A549 (cell line): ENCODE measurements around the gene ASPHD2. TPM values are rescaled to one million over a fixed set of nuclear protein-coding genes. Genes with fewer than 3 reads are reported as not detected.

Source experiments
- ATAC-seq, 2 experiments: fragments of 200-7000 bp in 1 of 2; fragments of >200 bp in 1 of 2; cut with Nextera tagmentation in 1 of 2; cut with Tn5 transposase in 1 of 2; 3 replicates each; pipeline versions ENCODE4 v1.8.0 to v1.9.1; 2018 to 2020; ENCODE audit warnings: mild to moderate bottlenecking in 1 of 2, moderate library complexity in 1 of 2
- CTCF ChIA-PET: fragments of 300-600 bp; sonication (Branson Sonifier 250); formaldehyde crosslinking; extraction: SDS; loops from one replicate; lab custom pipeline; 2021; ENCODE audit warnings: antibody characterized with exemption, inconsistent platforms; lab: Yijun Ruan, JAX
- POLR2A ChIA-PET: fragments of 350-600 bp; formaldehyde crosslinking; extraction: SDS; loops from one replicate; lab custom pipeline; 2021; ENCODE audit warnings: antibody characterized with exemption, inconsistent platforms; lab: Yijun Ruan, JAX
- DNase-seq, 2 experiments: peaks; one replicate each; pipeline versions ENCODE4 v3.0.0 to v3.0.0-alpha.2; 2011 to 2016; ENCODE audit warnings: low read depth in 1 of 2, low spot score in 1 of 2
- FAIRE-seq: peaks from 2 replicates; lab custom pipeline; 2011; peaks lifted over from hg19 to GRCh38; lab: Jason Lieb, UNC
- H3K27ac ChIP-seq, 2 experiments: fragments of >200 bp; sonication (Bioruptor Twin); formaldehyde crosslinking; 3 replicates each; pipeline ENCODE4 v1.5.1; 2016 to 2017
- H3K4me1 ChIP-seq: fragments of >200 bp; sonication (Bioruptor Twin); formaldehyde crosslinking; 3 replicates; pipeline ENCODE4 v1.6.1; 2016
- H3K4me2 ChIP-seq: fragments of >200 bp; sonication (Bioruptor Twin); formaldehyde crosslinking; 3 replicates; pipeline ENCODE4 v1.6.1; 2016
- H3K4me3 ChIP-seq: fragments of >200 bp; sonication (Bioruptor Twin); formaldehyde crosslinking; 3 replicates; pipeline ENCODE4 v1.5.1; 2016
- H3K9me3 ChIP-seq: fragments of >200 bp; sonication (Bioruptor Twin); formaldehyde crosslinking; 3 replicates; pipeline ENCODE4 v1.6.1; 2016
- BHLHE40 ChIP-seq: IDR thresholded peaks from 2 replicates; pipeline ENCODE4 v1.6.1; 2012; ENCODE audit warnings: low read depth, low read length, inconsistent platforms
- CHD2 ChIP-seq: fragments of 150-350 bp; IDR thresholded peaks from 2 replicates; pipeline ENCODE4 v1.6.1; 2014; ENCODE audit warnings: low read length; ENCODE audit not compliant: partially characterized antibody
- EHF ChIP-seq: fragments of 250-450 bp; sonication (Bioruptor Pico); IDR thresholded peaks from 2 replicates; pipeline ENCODE4 v1.5.0; 2020; ENCODE audit warnings: mild to moderate bottlenecking
- EP300 ChIP-seq, 2 experiments: fragments of >200 bp; sonication (Bioruptor Twin); formaldehyde crosslinking; IDR thresholded peaks; 2 replicates in 1 of 2; 3 replicates in 1 of 2; pipeline ENCODE4 v1.6.1; 2016 to 2017
- FOSL2 ChIP-seq, 2 experiments: fragments of 450-650 bp in 1 of 2; fragments of >200 bp in 1 of 2; sonication (Bioruptor Twin) in 1 of 2; formaldehyde crosslinking; IDR thresholded peaks; 2 replicates each; pipeline versions ENCODE4 v1.5.0 to v1.6.1; 2016 to 2020; ENCODE audit warnings: mild to moderate bottlenecking in 1 of 2, moderate library complexity in 1 of 2
- HES2 ChIP-seq: fragments of >200 bp; sonication (Bioruptor Twin); formaldehyde crosslinking; IDR thresholded peaks from 2 replicates; pipeline ENCODE4 v1.6.1; 2016
- HEYL ChIP-seq: fragments of 250-450 bp; sonication (Bioruptor Pico); IDR thresholded peaks from 2 replicates; pipeline ENCODE4 v1.8.0; 2021; ENCODE audit warnings: mild to moderate bottlenecking, moderate library complexity
- JUNB ChIP-seq: fragments of >200 bp; sonication (Bioruptor Twin); formaldehyde crosslinking; IDR thresholded peaks from 2 replicates; pipeline ENCODE4 v1.6.1; 2016
- KDM5A ChIP-seq: fragments of 200-600 bp; sonication (generic); IDR thresholded peaks from 2 replicates; pipeline ENCODE4 v1.6.1; 2016; ENCODE audit warnings: antibody characterized with exemption, mild to moderate bottlenecking
- MAFK ChIP-seq: fragments of 450-650 bp; IDR thresholded peaks from 2 replicates; pipeline ENCODE4 v1.6.1; 2014; ENCODE audit not compliant: partially characterized antibody
- PHF8 ChIP-seq: fragments of 200-600 bp; sonication (generic); IDR thresholded peaks from 2 replicates; pipeline ENCODE4 v1.6.1; 2016; ENCODE audit warnings: low read depth, mild to moderate bottlenecking, antibody characterized with exemption, moderate library complexity, borderline replicate concordance
- REST ChIP-seq: fragments of 200-600 bp; sonication (generic); IDR thresholded peaks from 2 replicates; pipeline ENCODE4 v1.6.1; 2016; ENCODE audit warnings: antibody characterized with exemption, mild to moderate bottlenecking, moderate library complexity
- TP53 ChIP-seq: fragments of 250-450 bp; sonication (Bioruptor Pico); IDR thresholded peaks from 2 replicates; pipeline ENCODE4 v1.5.0; 2021; ENCODE audit warnings: mild to moderate bottlenecking, moderate library complexity
- ZC3H11A ChIP-seq: fragments of 450-650 bp; IDR thresholded peaks from 2 replicates; pipeline ENCODE4 v1.6.1; 2014; ENCODE audit warnings: antibody characterized with exemption, mild to moderate bottlenecking
- ZFP36 ChIP-seq: fragments of 450-650 bp; IDR thresholded peaks from 2 replicates; pipeline ENCODE4 v1.6.1; 2014; ENCODE audit warnings: borderline replicate concordance; ENCODE audit not compliant: partially characterized antibody
- WGBS: methylation state at CpG from one replicate; pipeline ENCODE4 v1.1.6; 2017; ENCODE audit errors: missing lambda C conversion rate; 5-methylcytosine and 5-hydroxymethylcytosine counted together
- polyA plus RNA-seq, 4 experiments: library from polyadenylated mRNA; depleted of rRNA in 3 of 4; stranded (reverse); fragments of >200 nt; fragmentation: RNase III in 1 of 4; extraction: RNeasy Plus Mini Kit Qiagen cat#74134 plus additional on column Dnase treatment in 1 of 4; gene quantifications; 2 replicates in 3 of 4; 3 replicates in 1 of 4; pipeline ENCODE4 v1.2.3, GENCODE V29; 2011 to 2017
- TF ChIP-seq, protein P1 (sequence below): fragments of >200 bp; sonication (Bioruptor Twin); formaldehyde crosslinking; IDR thresholded peaks from 3 replicates; pipeline ENCODE4 v1.6.1; 2016
- TF ChIP-seq, protein P2 (sequence below): IDR thresholded peaks from 2 replicates; pipeline ENCODE4 v1.6.1; 2012

ASPHD2 gene
- polyA plus RNA-seq, 2 of the 4 experiments (the other 2 are of a cell fraction) = 0.84 to 1.3 TPM

GRCh38 chr22:26470807-26471206, 41.7 kb downstream of the ASPHD2 start:
- no peaks in the 10 kb centered on the region for H3K9me3 ChIP-seq
- H3K4me2 ChIP-seq = peak overlapping the region; percentile 45; the same call in 2 of the 3 replicates
- TF ChIP-seq TP53 (CRISPR knock-in tag) = no peak
- peak; percentile 70 for TF ChIP-seq MAFK
- FAIRE-seq (no peak), ATAC-seq (no peak), DNase-seq (no peak)
- peaks cover 18% of the 10 kb centered on the region for H3K4me1 ChIP-seq
- H3K4me3 ChIP-seq = no peak overlapping the region
- 96% methylated on average over 2 of the region's 2 CpGs for WGBS
- ChIA-PET POLR2A (interaction anchor here (1.2 to 1.9 kb wide), 2 partner anchors 11 to 13 kb away, joined by 4 to 8 read pairs; partner anchors contain the start of genes HPS4 and SRRD), CTCF (interaction anchor here (1.0 to 2.2 kb wide), 3 partner anchors 10 to 73 kb away, joined by 3 to 20 read pairs (median 4); no protein-coding TSS in a partner anchor)
- peak overlapping the region; percentile 70 to 81 for H3K27ac ChIP-seq

- DNase-seq (peak; percentile 57 to 76), ATAC-seq (peak; percentile 95 to 99), FAIRE-seq (no peak)
- H3K27ac ChIP-seq = peak overlapping the region; percentile 70 to 81
- no peak overlapping the region for H3K4me3 ChIP-seq
- TF ChIP-seq FOSL2 (IDR thresholded peaks at IDR 0.05) = no peak
- TF ChIP-seq FOSL2 (CRISPR knock-in tag; IDR thresholded peaks at IDR 0.05) = peak; percentile 73
- TF ChIP-seq, protein P1, sequence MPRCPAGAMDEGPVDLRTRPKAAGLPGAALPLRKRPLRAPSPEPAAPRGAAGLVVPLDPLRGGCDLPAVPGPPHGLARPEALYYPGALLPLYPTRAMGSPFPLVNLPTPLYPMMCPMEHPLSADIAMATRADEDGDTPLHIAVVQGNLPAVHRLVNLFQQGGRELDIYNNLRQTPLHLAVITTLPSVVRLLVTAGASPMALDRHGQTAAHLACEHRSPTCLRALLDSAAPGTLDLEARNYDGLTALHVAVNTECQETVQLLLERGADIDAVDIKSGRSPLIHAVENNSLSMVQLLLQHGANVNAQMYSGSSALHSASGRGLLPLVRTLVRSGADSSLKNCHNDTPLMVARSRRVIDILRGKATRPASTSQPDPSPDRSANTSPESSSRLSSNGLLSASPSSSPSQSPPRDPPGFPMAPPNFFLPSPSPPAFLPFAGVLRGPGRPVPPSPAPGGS = no peak
- TF ChIP-seq EP300 (IDR thresholded peaks at IDR 0.05) = peak in 1 of 2 experiments; percentile 28; a peak in 1 of 5 replicates
- TF ChIP-seq HEYL = no peak
- TF ChIP-seq JUNB = peak; percentile 42; the same call in 1 of the 2 replicates
- TF ChIP-seq, protein P2, sequence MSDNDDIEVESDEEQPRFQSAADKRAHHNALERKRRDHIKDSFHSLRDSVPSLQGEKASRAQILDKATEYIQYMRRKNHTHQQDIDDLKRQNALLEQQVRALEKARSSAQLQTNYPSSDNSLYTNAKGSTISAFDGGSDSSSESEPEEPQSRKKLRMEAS = peak; percentile 23; the same call in 1 of the 2 replicates
- WGBS = 27% methylated on average over 4 of the region's 5 CpGs
- H3K4me2 ChIP-seq = peak overlapping the region; percentile 45
- POLR2A ChIA-PET = interaction anchor here (1.2 to 1.9 kb wide), 2 partner anchors 10 to 12 kb away, joined by 4 to 8 read pairs; partner anchors contain the start of genes HPS4 and SRRD
- H3K4me1 ChIP-seq = peaks cover 18% of the 10 kb centered on the region
- CTCF ChIA-PET = interaction anchor here (2.2 kb wide), 1 partner anchor 11 kb away, joined by 20 read pairs; no protein-coding TSS in a partner anchor
- H3K9me3 ChIP-seq = no peaks in the 10 kb centered on the region
Measured at GRCh38 chr22:26471522-26471921, 42.5 kb downstream of the ASPHD2 start.

- FAIRE-seq = no peak
- CTCF ChIA-PET = interaction anchor here (1.1 kb wide), 1 partner anchor 110 kb away, joined by 3 read pairs; no protein-coding TSS in a partner anchor
- Histone ChIP-seq H3K4me3 (no peak overlapping the region), H3K27ac (no peak overlapping the region), H3K4me1 (peaks cover 18% of the 10 kb centered on the region), H3K4me2 (no peak overlapping the region), H3K9me3 (no peaks in the 10 kb centered on the region)
- POLR2A ChIA-PET = no interaction called here
- TF ChIP-seq HES2 = no peak
- TF ChIP-seq ZC3H11A = no peak
- TF ChIP-seq CHD2 = no peak
- no peak for TF ChIP-seq ZFP36
- no peak for TF ChIP-seq PHF8
- TF ChIP-seq KDM5A = no peak
- TF ChIP-seq MAFK = no peak
- TF ChIP-seq BHLHE40 = no peak
- no peak for TF ChIP-seq REST
- TF ChIP-seq EHF (CRISPR knock-in tag) = no peak
- no peak for ATAC-seq
- no peak for DNase-seq
Measured at GRCh38 chr22:26474682-26475081, 45.6 kb downstream of the ASPHD2 start.
